ENCODE measurements around the gene NDRG4.

Gene NDRG4

DNA sequence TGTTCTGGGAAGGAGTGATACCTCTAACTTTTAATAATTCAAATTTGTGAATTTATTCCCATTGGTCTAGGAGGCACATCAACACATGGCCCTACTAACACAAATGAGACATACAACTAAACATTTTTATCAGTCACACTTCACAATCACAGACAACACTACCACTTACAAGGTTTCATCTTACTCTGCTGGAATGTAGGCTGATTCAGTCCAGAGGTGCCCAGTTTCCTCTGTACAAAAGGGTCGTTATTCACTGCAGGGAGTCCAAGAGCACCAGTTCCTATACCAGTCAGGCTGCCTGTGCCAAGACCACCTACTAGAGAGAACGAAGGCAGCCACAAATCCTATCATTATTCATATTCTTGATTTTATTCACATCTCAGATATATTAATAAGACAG, 56.7 kb downstream of the NDRG4 start:
- no peak for DNase-seq (ENCODE audit: low read depth)
- TF ChIP-seq, protein P1, sequence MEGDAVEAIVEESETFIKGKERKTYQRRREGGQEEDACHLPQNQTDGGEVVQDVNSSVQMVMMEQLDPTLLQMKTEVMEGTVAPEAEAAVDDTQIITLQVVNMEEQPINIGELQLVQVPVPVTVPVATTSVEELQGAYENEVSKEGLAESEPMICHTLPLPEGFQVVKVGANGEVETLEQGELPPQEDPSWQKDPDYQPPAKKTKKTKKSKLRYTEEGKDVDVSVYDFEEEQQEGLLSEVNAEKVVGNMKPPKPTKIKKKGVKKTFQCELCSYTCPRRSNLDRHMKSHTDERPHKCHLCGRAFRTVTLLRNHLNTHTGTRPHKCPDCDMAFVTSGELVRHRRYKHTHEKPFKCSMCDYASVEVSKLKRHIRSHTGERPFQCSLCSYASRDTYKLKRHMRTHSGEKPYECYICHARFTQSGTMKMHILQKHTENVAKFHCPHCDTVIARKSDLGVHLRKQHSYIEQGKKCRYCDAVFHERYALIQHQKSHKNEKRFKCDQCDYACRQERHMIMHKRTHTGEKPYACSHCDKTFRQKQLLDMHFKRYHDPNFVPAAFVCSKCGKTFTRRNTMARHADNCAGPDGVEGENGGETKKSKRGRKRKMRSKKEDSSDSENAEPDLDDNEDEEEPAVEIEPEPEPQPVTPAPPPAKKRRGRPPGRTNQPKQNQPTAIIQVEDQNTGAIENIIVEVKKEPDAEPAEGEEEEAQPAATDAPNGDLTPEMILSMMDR (conservative IDR thresholded peaks at IDR 0.05; ENCODE audit: control insufficient read depth, insufficient read depth, low read depth, low read length): no peak
- H3K4me3 ChIP-seq (ENCODE audit: control insufficient read depth, low read depth, low read length): no peak overlapping the region
